ENCODE measurements around the gene CHRND.

Gene CHRND

GRCh38 chr2:232485757-232486557 lies 40.0 kb upstream of the CHRND start:
- no peak overlapping the region for H3K27ac ChIP-seq
- no peak for TF ChIP-seq ZFX (IDR thresholded peaks at IDR 0.05)
- TF ChIP-seq CTCF (conservative IDR thresholded peaks at IDR 0.05), result no peak

- no peak overlapping the region for H3K27ac ChIP-seq
- TF ChIP-seq ZFX (IDR thresholded peaks at IDR 0.05) (no peak), CTCF (conservative IDR thresholded peaks at IDR 0.05) (no peak)
Measured at GRCh38 chr2:232486558-232487384, 39.2 kb upstream of the CHRND start.

- H3K27ac ChIP-seq, result no peak within 1 kb of the TSS
- no peak for TF ChIP-seq CTCF (conservative IDR thresholded peaks at IDR 0.05)
- no peak for TF ChIP-seq ZFX (IDR thresholded peaks at IDR 0.05)
Measured at GRCh38 chr2:232487385-232488096, 38.4 kb upstream of the CHRND start, which contains the start of gene ECEL1. Gene ECEL1, minus strand, starts transcription at chr2:232487834. Its CDS starts 1,181 bp downstream, at chr2:232486653.

GRCh38 chr2:232488097-232488711 lies 37.8 kb upstream of the CHRND start:
- TF ChIP-seq CTCF (conservative IDR thresholded peaks at IDR 0.05) (no peak), ZFX (IDR thresholded peaks at IDR 0.05) (no peak)
- no peak overlapping the region for H3K27ac ChIP-seq

GRCh38 chr2:232488721-232489300 lies 37.1 kb upstream of the CHRND start:
- H3K27ac ChIP-seq, result no peak overlapping the region
- TF ChIP-seq CTCF (conservative IDR thresholded peaks at IDR 0.05), result no peak
- no peak for TF ChIP-seq ZFX (IDR thresholded peaks at IDR 0.05)

- TF ChIP-seq CTCF (conservative IDR thresholded peaks at IDR 0.05), result no peak
- no peak for TF ChIP-seq ZFX (IDR thresholded peaks at IDR 0.05)
- H3K27ac ChIP-seq, result no peak overlapping the region
Measured at GRCh38 chr2:232489516-232490220, 36.3 kb upstream of the CHRND start.
